Hepatocyte (in vitro differentiated cells): Measurements from ENCODE around the gene SCFD1. TPM values are rescaled to one million over a fixed set of nuclear protein-coding genes. Genes with fewer than 3 reads are reported as not detected.
"Not testable (repeated sequence)": the region's sequence is repeated elsewhere in the genome, so short reads cannot be mapped to it uniquely, and the experiment has no call there.

ENCODE experiments used
- DNase-seq: peaks from one replicate; pipeline ENCODE4 v3.0.0-alpha.2; 2016; ENCODE audit warnings: low spot score
- H2AFZ ChIP-seq: fragments of 200-600 bp; sonication (generic); 2 replicates; pipeline ENCODE4 v1.6.0; 2016; ENCODE audit warnings: antibody characterized with exemption, mild to moderate bottlenecking
- H3K27ac ChIP-seq: fragments of 200-600 bp; sonication (generic); 2 replicates; pipeline ENCODE4 v1.5.1; 2016; ENCODE audit warnings: mild to moderate bottlenecking
- H3K27me3 ChIP-seq: fragments of 200-600 bp; sonication (generic); 2 replicates; pipeline ENCODE4 v1.6.1; 2016
- H3K36me3 ChIP-seq: fragments of 200-600 bp; sonication (generic); replicated peaks from 2 replicates; pipeline ENCODE4 v1.5.1; 2016; ENCODE audit warnings: low read depth; ENCODE audit not compliant: insufficient read depth
- H3K4me1 ChIP-seq: fragments of 200-600 bp; sonication (generic); 2 replicates; pipeline ENCODE4 v1.5.1; 2016; ENCODE audit warnings: mild to moderate bottlenecking, moderate library complexity; ENCODE audit not compliant: insufficient read depth
- H3K4me2 ChIP-seq: fragments of 200-600 bp; sonication (generic); 2 replicates; pipeline ENCODE4 v1.6.0; 2016
- H3K4me3 ChIP-seq: fragments of 200-600 bp; sonication (generic); 2 replicates; pipeline ENCODE4 v1.5.1; 2016; ENCODE audit warnings: mild to moderate bottlenecking
- H3K79me2 ChIP-seq: fragments of 200-600 bp; sonication (generic); 2 replicates; pipeline ENCODE4 v1.6.0; 2017; ENCODE audit warnings: mild to moderate bottlenecking
- H3K9me2 ChIP-seq: fragments of 200-600 bp; sonication (generic); replicated peaks from 2 replicates; pipeline ENCODE4 v1.6.0; 2017; ENCODE audit warnings: mild to moderate bottlenecking; ENCODE audit not compliant: insufficient read depth
- H3K9me3 ChIP-seq: fragments of 200-600 bp; sonication (generic); 2 replicates; pipeline ENCODE4 v1.5.1; 2016; ENCODE audit warnings: low read depth, mild to moderate bottlenecking
- H4K20me1 ChIP-seq: fragments of 200-600 bp; sonication (generic); 2 replicates; pipeline ENCODE4 v1.6.0; 2016; ENCODE audit warnings: mild to moderate bottlenecking; ENCODE audit not compliant: insufficient read depth, poor library complexity, severe bottlenecking
- CTCF ChIP-seq: fragments of 200-600 bp; sonication (generic); IDR thresholded peaks from 2 replicates; pipeline ENCODE4 v1.5.1; 2016; ENCODE audit warnings: antibody characterized with exemption, mild to moderate bottlenecking; ENCODE audit not compliant: poor library complexity
- EZH2 ChIP-seq: fragments of 200-600 bp; sonication (generic); IDR thresholded peaks from 2 replicates; pipeline ENCODE4 v1.6.1; 2016; ENCODE audit warnings: antibody characterized with exemption, mild to moderate bottlenecking, borderline replicate concordance
- EZH2phosphoT487 ChIP-seq: fragments of 200-600 bp; sonication (generic); IDR thresholded peaks from one replicate; pipeline ENCODE4 v1.6.1; 2018; ENCODE audit warnings: antibody characterized with exemption, mild to moderate bottlenecking, low read depth, moderate library complexity; ENCODE audit not compliant: unreplicated experiment, severe bottlenecking
- WGBS: methylation state at CpG from one replicate; pipeline ENCODE4 v1.1.6; 2016; ENCODE audit warnings: low lambda C conversion rate; ENCODE audit errors: missing lambda C conversion rate; 5-methylcytosine and 5-hydroxymethylcytosine counted together
- polyA plus RNA-seq: library from polyadenylated mRNA; unstranded; fragments of >200 nt; fragmentation: Nextera tagmentation; extraction: Ambion mirVana; gene quantifications from 2 replicates; pipeline ENCODE4 v1.2.1, GENCODE V29; 2016
- total RNA-seq: library from RNA; depleted of rRNA; stranded (reverse); fragments of >200 nt; gene quantifications from 2 replicates; pipeline ENCODE4 v1.2.3, GENCODE V29; 2014

The SCFD1 gene
- total and polyA plus RNA-seq, 2 experiments from 2014 or later = 68.9 to 101 TPM

GRCh38 chr14:30600922-30601918 is 20.9 kb upstream of the SCFD1 start:
- H3K4me1 ChIP-seq = no peaks in the 10 kb centered on the region
- H3K36me3 ChIP-seq = no peaks in the 10 kb centered on the region
- WGBS = 95% methylated on average over 8 of the region's 8 CpGs

GRCh38 chr14:30603402-30603801 is 18.7 kb upstream of the SCFD1 start:
- TF ChIP-seq EZH2phosphoT487 (no peak), CTCF (no peak), EZH2 (no peak)
- Histone ChIP-seq H3K27me3 (no peaks in the 10 kb centered on the region), H3K36me3 (no peaks in the 10 kb centered on the region), H3K9me2 (no peaks in the 10 kb centered on the region), H3K4me2 (no peak overlapping the region), H3K79me2 (no peaks in the 10 kb centered on the region), H3K9me3 (no peaks in the 10 kb centered on the region), H4K20me1 (no peaks in the 10 kb centered on the region), H3K27ac (no peak overlapping the region), H2AFZ (no peak overlapping the region), H3K4me3 (no peak overlapping the region), H3K4me1 (no peaks in the 10 kb centered on the region)
- DNase-seq = no peak
- 99% methylated on average over 3 of the region's 3 CpGs for WGBS

More at GRCh38 chr14:30600922-30601918, 20.9 kb upstream of the SCFD1 start:
- TF ChIP-seq EZH2 (no peak), EZH2phosphoT487 (no peak), CTCF (no peak)
- H3K9me3 ChIP-seq = no peaks in the 10 kb centered on the region
- no peak overlapping the region for H3K4me3 ChIP-seq
- H4K20me1 ChIP-seq = no peaks in the 10 kb centered on the region
- H3K27ac ChIP-seq = no peak overlapping the region
- no peak overlapping the region for H2AFZ ChIP-seq
- no peaks in the 10 kb centered on the region for H3K9me2 ChIP-seq
- H3K79me2 ChIP-seq = no peaks in the 10 kb centered on the region
- no peak overlapping the region for H3K4me2 ChIP-seq
- no peaks in the 10 kb centered on the region for H3K27me3 ChIP-seq
- no peak for DNase-seq

GRCh38 chr14:30604696-30605095 is 17.4 kb upstream of the SCFD1 start:
- H3K9me3 ChIP-seq, H3K27ac ChIP-seq, H3K27me3 ChIP-seq, H3K4me2 ChIP-seq, DNase-seq, H2AFZ ChIP-seq, H3K4me1 ChIP-seq, H3K36me3 ChIP-seq, H3K9me2 ChIP-seq, H4K20me1 ChIP-seq, H3K4me3 ChIP-seq, H3K79me2 ChIP-seq: not testable (repeated sequence)
- WGBS = over 99% methylated on average over 8 of the region's 8 CpGs

GRCh38 chr14:30607156-30607780 is 14.9 kb upstream of the SCFD1 start:
- no peak for TF ChIP-seq CTCF
- no peak for TF ChIP-seq EZH2phosphoT487
- no peak for TF ChIP-seq EZH2

More at GRCh38 chr14:30607156-30607780, 14.9 kb upstream of the SCFD1 start:
- 97% methylated on average over 1 of the region's 1 CpG for WGBS
- no peaks in the 10 kb centered on the region for H3K27me3 ChIP-seq
- H3K4me3 ChIP-seq = no peak overlapping the region
- no peak overlapping the region for H3K27ac ChIP-seq
- no peak for DNase-seq
- no peaks in the 10 kb centered on the region for H3K9me2 ChIP-seq
- no peaks in the 10 kb centered on the region for H3K36me3 ChIP-seq
- H3K79me2 ChIP-seq = no peaks in the 10 kb centered on the region
- H3K9me3 ChIP-seq = no peaks in the 10 kb centered on the region
- H4K20me1 ChIP-seq = no peaks in the 10 kb centered on the region
- H2AFZ ChIP-seq = no peak overlapping the region
- peaks cover 7% of the 10 kb centered on the region for H3K4me1 ChIP-seq
- no peak overlapping the region for H3K4me2 ChIP-seq
